NCI-H748 (cell line): ENCODE data around the gene NPFF.
"Not testable (repeated sequence)": the region's sequence is repeated elsewhere in the genome, so short reads cannot be mapped to it uniquely, and the experiment has no call there.

ENCODE experiments used
- DNase-seq: peaks from one replicate; lab custom pipeline; 2025; ENCODE audit not compliant: unreplicated experiment; lab: John Stamatoyannopoulos, UW

NPFF gene

GRCh38 chr12:53506881-53507602 is at the start of gene NPFF:
TSS of gene NPFF (minus strand) at chr12:53507484. CDS start at chr12:53507474, 10 bp downstream.
- DNase-seq = no peak

- no peak for DNase-seq
Measured at GRCh38 chr12:53552361-53553327, 45.4 kb upstream of the NPFF start.

GRCh38 chr12:53551889-53552291 is 44.6 kb upstream of the NPFF start:
- DNase-seq = no peak

GRCh38 chr12:53550595-53550994 is 43.3 kb upstream of the NPFF start:
- no peak for DNase-seq

- DNase-seq = not testable (repeated sequence)
Measured at GRCh38 chr12:53550131-53550530, 42.8 kb upstream of the NPFF start.

GRCh38 chr12:53548354-53548753 is 41.1 kb upstream of the NPFF start:
- DNase-seq = not testable (repeated sequence)

GRCh38 chr12:53543539-53543938 is 36.3 kb upstream of the NPFF start:
- peak; percentile 47 for DNase-seq

GRCh38 chr12:53539526-53539925 is 32.2 kb upstream of the NPFF start:
- no peak for DNase-seq

- peak; percentile 67 for DNase-seq
Measured at GRCh38 chr12:53538209-53538689, 31.0 kb upstream of the NPFF start.

GRCh38 chr12:53536962-53537361 is 29.7 kb upstream of the NPFF start:
- DNase-seq = no peak

GRCh38 chr12:53533471-53533870 is 26.2 kb upstream of the NPFF start:
- no peak for DNase-seq

- no peak for DNase-seq
Measured at GRCh38 chr12:53532524-53533445, 25.5 kb upstream of the NPFF start.

- peak; percentile 3 for DNase-seq
Measured at GRCh38 chr12:53532021-53532420, 24.7 kb upstream of the NPFF start.

GRCh38 chr12:53530920-53531319 is 23.6 kb upstream of the NPFF start:
- no peak for DNase-seq

- no peak for DNase-seq
Measured at GRCh38 chr12:53530061-53530460, 22.8 kb upstream of the NPFF start.

GRCh38 chr12:53524476-53524875 is 17.2 kb upstream of the NPFF start:
- no peak for DNase-seq

GRCh38 chr12:53523131-53523530 is 15.8 kb upstream of the NPFF start:
- DNase-seq = no peak

- DNase-seq = no peak
Measured at GRCh38 chr12:53518381-53518780, 11.1 kb upstream of the NPFF start.

GRCh38 chr12:53516758-53517455 is 9.6 kb upstream of the NPFF start:
- DNase-seq = no peak

- DNase-seq = no peak
Measured at GRCh38 chr12:53515291-53515680, 8.0 kb upstream of the NPFF start.
